OCI-M2 (cell line): ENCODE measurements around the gene NEMF.
"Not testable (repeated sequence)": the region's sequence is repeated elsewhere in the genome, so short reads cannot be mapped to it uniquely, and the experiment has no call there.

Experiments
- DNase-seq: peaks from one replicate; lab custom pipeline; 2025; ENCODE audit not compliant: unreplicated experiment; lab: John Stamatoyannopoulos, UW

NEMF gene, protein sequence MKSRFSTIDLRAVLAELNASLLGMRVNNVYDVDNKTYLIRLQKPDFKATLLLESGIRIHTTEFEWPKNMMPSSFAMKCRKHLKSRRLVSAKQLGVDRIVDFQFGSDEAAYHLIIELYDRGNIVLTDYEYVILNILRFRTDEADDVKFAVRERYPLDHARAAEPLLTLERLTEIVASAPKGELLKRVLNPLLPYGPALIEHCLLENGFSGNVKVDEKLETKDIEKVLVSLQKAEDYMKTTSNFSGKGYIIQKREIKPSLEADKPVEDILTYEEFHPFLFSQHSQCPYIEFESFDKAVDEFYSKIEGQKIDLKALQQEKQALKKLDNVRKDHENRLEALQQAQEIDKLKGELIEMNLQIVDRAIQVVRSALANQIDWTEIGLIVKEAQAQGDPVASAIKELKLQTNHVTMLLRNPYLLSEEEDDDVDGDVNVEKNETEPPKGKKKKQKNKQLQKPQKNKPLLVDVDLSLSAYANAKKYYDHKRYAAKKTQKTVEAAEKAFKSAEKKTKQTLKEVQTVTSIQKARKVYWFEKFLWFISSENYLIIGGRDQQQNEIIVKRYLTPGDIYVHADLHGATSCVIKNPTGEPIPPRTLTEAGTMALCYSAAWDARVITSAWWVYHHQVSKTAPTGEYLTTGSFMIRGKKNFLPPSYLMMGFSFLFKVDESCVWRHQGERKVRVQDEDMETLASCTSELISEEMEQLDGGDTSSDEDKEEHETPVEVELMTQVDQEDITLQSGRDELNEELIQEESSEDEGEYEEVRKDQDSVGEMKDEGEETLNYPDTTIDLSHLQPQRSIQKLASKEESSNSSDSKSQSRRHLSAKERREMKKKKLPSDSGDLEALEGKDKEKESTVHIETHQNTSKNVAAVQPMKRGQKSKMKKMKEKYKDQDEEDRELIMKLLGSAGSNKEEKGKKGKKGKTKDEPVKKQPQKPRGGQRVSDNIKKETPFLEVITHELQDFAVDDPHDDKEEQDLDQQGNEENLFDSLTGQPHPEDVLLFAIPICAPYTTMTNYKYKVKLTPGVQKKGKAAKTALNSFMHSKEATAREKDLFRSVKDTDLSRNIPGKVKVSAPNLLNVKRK

DNA sequence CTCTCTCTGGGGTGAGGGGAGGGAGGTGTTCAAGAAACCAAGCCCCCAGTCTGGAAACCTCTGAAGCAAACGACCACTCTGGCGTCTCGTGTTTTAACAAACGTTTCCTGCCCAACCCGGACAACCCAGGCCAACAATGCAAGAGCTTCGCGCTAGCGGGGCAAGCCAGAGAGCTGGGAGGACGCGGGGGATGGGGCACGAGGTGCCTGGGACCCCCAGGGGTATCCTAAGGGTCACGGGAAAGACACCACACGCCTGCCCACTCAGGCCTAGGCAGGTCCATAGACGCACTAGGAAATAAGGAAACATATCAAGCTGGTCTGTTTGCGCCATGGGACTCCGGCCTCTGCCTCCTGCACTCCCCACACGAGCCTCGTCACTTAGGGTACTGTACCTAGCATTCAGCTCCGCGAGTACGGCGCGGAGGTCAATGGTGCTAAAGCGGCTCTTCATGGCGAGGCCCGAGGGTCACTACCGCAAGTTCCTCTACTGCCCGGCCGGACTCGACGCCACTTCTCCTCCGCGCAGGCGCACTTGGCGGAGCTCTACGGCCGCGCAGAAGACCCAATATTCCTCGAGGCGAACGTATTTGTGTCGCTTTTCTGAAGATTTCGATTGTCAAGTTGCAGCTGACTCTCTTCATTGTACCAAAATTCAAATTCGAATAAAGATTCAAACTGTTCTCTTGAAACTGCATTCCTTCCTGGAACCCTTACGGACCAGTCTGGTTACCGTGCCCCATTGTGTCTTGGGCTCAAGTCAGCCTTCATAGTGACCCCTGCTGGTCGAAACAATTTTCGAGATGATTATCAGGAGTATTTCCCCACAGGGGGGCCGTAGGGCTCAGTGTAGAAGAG, at the start of gene NEMF:
Gene NEMF, minus strand, starts transcription at position 488 of the 857 bp plus-strand sequence. Its CDS starts 35 bp downstream, at position 453.
- peak; percentile 88 for DNase-seq

DNA sequence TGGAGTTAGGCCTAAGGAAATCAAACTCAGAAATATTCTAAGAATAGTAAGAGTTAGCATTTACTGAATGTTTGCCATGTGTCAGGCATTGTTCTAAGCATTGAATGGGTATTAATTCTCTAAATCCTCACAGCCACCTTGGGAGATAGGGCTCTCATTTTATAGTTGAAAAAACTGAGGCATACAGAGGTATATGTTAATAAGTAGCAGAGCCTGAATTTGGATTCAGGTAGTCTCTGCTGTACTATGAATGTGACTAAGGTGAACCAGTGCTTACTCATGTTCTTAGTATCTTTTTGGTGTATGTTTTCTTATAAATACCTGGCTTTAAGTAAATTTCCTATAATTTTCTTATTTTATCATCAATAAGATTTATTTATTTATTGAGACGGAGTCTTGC, 48.4 kb upstream of the NEMF start:
- no peak for DNase-seq

DNA sequence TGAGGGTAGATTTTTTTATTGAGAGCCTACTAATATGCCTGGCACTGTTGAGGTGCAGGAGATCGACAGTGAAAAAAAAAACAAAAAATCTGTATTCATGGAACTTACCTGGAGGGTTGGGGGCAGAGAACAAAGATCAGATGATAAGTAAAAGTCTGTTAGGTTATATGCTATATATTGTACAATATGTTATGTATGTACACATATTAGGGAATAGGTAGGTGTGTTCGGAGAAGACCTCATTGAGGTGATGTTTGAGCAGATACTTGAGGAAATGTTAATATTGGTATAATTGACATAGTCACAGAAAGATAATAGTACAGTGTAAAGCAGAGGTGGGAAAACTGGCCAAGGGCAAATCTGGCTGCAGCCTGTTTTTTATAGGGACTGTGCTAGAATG, 45.9 kb upstream of the NEMF start:
- no peak for DNase-seq

DNA sequence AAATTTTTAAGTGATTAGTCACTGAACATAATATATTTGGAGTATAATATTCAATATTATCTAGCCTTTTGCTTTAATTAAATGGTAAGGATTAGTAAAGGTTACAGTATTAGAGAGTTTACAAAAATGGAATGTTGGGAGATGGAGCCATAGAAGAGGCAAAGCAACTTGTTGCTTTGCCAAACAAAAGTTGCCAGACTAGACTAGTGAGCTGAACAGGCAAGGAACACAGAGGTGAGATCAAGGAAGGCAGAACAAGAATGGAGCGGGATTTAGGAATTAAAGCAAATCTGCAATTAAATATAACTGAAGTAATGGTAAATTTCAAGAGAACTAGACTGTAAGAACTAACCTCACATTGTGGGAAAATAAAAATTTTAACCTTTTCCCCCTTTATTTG, 45.4 kb upstream of the NEMF start:
- no peak for DNase-seq

DNA sequence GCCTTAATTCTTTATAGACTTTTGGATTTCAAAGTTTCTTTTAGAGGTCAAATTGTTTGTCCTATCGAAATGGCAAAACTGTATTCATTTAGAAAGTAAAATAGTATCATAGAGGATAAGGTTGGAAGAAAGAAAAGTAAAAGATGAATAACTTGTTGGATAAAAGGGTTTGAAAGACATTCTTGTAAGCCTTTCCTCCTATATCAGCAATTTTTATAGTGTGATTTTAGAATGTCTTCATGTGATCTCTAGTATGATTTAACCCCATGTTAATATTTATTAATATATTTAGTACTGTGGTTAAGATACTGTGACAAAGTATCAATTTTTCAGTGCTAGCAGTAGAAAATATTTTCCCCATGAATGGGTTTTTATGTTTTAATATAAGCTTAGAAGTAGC, 44.8 kb upstream of the NEMF start:
- DNase-seq, result no peak

DNA sequence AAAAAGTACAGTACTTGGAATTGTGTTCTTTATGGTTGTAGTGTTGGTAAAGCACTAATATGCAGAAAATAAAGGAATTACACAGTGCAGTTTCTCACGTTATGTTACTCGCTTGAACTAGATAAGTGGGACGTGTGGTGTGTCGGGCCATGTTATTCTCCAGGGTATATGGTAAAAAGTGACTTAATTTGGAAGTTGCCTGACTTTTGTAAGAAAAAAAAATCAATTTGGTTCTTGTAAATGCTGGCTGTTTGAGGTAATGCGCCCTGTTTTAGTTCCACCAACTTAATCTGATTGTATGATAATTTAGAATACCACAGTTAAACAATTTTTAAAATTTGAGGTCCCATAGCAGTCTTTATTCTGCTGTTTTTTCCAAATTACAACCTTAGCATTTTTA, 44.4 kb upstream of the NEMF start:
- no peak for DNase-seq

DNA sequence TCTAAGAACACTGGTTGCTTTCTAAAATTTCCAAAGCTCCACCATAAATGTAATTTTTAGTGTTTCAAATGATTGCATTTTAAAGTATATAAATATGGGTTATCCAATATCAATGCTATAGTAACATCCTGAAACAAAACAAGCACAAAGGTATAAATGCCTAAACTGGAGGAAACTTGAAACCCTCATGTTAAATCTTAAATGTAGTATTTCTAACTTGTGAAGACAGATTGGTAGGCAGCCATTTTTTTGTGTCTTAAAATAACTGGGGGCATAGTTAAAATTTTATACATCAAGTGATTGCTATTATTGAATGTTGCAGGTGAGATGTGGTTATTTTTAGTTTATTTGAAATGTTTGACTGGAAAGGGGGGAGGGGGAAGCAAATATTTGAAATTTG, 43.7 kb upstream of the NEMF start:
- DNase-seq, result not testable (repeated sequence)

DNA sequence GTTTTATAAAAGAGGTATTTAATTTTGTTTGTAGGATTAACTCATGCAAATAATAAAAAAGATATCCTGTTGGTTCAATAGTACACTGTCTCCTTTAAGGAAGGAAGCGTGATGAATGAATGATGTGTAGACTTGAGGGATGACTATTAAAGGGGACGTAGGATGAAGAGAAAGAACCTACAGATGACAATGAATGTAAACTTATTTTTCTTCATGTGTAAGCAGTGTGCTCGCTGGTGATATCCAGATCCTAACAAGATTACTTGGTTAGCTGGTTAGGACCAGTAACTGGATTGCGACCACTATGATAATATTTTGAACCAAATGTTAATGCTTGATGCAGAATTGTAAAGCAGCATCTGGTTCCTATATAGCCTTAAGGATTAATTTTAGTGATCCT, 42.9 kb upstream of the NEMF start:
- no peak for DNase-seq

DNA sequence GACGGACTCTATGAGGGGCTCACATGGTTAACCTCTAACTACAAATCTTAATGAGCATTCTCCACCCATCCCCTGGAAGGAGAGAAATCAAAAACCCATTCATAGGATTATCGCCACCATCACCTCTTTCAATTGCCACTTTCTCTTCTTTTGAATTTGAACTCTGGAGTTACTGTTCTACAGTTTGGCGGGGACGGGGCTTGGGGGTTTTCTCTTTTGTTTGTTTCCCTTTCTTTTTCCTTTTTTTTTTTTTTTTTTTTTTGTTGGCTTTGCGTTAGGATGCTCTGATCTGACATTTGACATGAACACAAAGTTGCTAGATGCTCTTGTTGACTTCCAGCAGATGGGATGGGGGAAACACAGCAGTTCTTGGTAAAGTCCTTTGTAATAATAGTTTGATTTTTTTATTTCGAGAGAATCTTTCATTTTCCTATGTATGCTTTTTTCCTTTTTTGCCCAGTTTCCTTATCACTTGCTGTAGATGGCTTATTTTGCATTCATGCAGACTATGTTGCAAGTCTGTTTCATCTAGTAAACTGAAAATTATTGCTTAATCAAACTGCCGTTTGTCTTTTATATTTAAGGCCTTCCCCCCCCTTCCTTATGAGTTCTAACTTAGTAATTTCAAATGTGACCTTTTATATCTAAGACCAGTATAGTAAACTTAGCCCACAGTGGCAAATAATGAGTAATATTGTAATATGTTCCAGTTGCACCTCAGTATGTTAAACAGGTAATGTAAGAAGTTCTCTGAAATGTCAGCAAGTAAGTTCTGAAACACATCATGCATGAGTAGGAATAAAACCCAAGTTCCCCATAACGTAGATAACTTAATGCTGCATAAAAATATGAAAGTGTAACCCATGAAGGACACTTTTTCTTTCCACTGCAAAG, 41.9 kb upstream of the NEMF start:
- not testable (repeated sequence) for DNase-seq

DNA sequence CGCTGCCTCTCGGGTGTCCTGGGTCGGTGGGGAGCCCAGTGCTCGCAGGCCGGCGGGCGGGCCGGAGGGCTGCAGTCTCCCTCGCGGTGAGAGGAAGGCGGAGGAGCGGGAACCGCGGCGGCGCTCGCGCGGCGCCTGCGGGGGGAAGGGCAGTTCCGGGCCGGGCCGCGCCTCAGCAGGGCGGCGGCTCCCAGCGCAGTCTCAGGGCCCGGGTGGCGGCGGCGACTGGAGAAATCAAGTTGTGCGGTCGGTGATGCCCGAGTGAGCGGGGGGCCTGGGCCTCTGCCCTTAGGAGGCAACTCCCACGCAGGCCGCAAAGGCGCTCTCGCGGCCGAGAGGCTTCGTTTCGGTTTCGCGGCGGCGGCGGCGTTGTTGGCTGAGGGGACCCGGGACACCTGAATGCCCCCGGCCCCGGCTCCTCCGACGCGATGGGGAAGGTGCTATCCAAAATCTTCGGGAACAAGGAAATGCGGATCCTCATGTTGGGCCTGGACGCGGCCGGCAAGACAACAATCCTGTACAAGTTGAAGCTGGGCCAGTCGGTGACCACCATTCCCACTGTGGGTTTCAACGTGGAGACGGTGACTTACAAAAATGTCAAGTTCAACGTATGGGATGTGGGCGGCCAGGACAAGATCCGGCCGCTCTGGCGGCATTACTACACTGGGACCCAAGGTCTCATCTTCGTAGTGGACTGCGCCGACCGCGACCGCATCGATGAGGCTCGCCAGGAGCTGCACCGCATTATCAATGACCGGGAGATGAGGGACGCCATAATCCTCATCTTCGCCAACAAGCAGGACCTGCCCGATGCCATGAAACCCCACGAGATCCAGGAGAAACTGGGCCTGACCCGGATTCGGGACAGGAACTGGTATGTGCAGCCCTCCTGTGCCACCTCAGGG, 41.0 kb upstream of the NEMF start:
- DNase-seq, result no peak

DNA sequence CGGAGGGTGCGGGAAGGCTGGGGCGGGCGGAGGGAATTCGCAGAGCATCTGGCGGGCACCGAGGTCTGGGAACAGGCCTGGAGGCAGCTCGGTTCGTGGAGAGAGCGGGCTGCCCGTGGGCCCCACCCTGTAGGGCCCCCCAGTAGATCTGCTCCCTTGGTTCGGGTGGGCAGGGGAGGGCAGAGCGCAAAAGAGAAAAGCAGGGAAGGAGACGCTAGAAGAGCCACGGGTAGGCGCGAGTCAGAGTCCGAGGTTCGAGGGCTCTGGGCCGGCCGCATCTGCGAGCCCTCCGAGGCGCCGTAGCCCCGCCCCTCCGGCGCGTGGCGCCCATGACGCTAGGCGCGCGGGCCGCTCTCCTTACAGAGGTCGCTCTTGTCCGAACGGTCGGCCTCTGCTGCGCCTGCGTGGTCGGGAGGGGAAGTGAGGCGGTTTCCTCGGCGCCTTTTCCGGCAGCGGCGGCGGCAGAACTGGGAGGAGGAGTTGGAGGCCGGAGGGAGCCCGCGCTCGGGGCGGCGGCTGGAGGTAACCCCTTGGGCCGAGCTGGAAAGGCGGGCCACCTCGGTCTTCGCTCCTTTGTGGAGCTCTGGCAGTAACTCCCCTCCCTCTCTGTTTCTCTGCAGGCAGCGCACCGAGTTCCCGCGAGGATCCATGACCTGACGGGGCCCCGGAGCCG, 40.2 kb upstream of the NEMF start, which contains the start of gene ARF6:
Gene ARF6, plus strand, starts transcription at position 447 of the 673 bp plus-strand sequence. CDS start 655 bp downstream, outside the sequence.
- DNase-seq, result peak; percentile 83

DNA sequence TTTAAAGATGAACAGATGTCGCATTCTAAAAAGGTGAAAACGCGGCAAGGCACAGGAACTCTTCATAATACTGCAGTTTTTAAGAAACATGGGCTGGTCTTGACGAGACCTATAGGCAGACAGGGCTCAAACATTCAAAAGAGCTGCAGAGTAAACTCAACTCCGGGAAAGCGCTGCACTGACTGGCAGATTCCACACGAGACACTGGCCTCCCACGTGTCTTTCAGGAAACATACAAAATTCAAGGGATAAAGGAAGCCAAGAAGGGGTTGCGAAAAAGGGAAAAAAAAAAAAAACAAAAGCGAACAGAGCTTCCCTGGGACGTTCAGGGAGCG, 39.7 kb upstream of the NEMF start:
- no peak for DNase-seq

DNA sequence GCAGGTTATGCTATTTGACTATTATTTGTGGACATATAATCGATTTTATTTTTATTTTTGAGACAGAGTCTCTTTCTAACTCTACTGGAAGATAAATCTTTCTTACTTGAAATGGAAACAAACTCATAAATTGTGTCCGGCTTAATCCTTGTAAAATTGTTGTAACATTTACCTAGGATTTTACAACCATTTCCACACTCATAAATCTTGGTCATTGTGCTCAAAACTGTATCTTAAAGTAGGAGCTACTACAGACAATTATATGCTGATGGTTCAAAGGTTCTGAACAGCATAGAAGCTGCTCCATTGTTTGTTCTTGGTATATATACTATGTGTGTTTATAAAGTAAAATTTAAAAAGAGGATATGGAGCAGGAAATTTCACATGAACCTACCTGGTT, 35.7 kb upstream of the NEMF start:
- DNase-seq, result no peak

DNA sequence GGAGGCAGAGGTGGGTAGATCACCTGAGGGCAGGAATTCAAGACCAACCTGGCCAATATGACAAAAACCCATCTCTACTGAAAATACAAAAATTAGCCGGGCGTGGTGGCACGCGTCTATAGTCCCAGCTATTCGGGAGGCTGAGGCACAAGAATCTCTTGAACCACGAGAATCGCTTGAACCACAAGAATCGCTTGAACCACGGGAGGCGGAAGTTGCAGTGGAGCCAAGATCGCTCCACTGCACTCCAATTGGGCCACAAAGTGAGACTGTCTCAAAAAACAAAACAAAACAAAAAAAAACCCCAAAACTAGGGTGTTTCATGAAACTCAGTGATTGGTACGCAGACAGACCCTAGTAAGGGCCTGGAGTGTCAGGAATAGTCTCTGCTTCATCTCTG, 33.9 kb upstream of the NEMF start:
- no peak for DNase-seq

DNA sequence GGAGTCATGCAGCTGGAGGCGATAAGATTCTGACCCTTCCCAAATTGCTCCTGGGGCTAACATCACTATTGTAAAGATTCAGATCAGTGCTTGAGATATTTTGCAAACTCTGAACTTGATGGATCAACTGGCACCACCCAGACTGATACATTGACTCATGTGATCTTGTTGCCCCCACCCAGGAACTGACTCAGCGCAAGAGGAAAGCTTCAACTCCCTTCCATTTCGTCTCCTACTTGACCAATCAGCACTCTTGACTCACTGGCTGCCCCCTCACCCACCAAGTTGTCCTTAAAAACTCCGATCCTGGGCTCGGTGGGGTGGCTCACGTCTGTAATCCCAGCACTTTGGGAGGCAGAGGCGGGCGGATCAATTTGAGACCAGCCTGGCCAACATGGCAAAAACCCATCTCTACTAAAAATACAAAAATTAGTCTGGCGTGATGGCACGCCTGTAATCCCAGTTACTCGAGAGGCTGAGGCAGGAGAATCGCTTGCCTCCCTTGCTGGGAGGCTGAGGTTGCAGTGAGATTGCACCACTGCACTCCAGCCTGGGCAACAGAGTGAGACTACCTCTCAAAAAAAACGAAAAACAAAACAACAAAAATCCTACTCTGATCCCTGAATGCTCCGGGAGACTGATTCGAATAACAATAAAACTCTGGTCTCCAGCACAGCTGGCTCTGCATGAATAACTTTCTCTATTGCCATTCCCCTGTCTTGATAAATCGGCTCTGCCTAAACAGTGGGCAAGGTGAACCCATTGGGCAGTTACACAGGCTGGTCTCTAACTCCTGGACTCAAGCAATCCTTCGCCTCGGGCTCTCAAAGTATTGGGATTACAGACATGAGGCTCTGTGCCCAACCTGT, 30.5 kb upstream of the NEMF start:
- DNase-seq, result no peak

DNA sequence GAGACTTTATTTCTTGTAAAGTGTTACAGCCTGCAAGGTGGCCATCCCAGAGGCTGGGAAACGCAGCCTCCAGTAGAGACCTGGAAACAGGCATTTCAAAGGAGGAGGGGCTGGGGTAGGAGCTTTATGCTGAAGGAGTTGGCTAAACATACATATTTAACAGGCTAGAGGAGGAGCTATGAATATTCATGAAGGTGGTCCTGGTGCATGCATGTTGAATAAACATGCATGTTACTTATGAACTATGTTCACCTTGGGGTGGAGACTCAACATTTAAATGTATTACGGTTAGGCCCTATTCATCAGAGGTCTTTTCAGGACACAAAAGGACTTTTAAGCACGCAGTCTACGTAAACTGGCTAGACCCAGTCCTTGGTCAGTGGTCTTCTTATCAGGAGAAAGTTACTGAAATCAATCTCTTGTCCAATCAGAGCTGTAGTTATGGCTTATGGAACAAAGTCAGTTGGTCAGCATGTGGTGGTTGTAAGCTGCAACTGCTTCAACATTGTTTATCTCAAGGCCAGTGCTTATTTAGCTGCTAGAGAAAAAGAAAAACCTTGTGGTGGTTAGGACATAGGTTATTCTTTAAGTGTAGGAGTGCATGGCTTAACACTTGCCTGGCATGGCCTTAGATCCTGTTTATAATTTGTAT, 28.9 kb upstream of the NEMF start:
- no peak for DNase-seq
